ENCODE data around the gene SMPX. TPM values are rescaled to one million over a fixed set of nuclear protein-coding genes. Genes with fewer than 3 reads are reported as not detected.
A peak's percentile ranks its signal among the peaks of the same experiment; 100 is the strongest.
"Not testable (repeated sequence)": the region's sequence is repeated elsewhere in the genome, so short reads cannot be mapped to it uniquely, and the experiment has no call there.

SMPX gene
- 2.0 and 2.1 TPM in 2 replicates for total RNA-seq (2014; rRNA removed; shearing (Covaris generic))

DNA sequence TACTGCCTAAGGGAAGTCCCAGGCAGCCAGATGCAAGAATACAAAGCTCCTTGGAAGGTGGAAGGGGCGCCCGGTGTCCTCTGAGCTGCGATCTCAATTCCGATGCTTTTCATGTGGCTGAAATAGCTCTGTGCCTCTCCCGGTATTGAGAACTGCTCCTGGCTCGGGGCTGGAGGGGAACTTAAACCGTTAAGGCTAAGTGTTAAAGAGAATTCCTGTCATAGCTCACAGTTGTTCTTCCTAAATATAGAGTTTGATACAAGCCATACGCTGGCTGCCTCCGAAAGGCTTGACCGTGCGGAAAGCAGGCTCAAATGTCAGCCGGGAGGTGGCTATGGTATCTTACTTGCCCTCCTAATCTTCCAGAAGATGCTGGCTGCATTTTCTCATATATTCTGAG, at the start of gene SMPX:
TSS of gene SMPX (minus strand) at position 157 of the 400 bp plus-strand sequence. CDS start 3,826 bp downstream, outside the sequence.
- no peak for DNase-seq (ENCODE audit: low spot score)

GRCh38 chrX:21806691-21807090, 48.8 kb upstream of the SMPX start:
- peak; percentile 32 for DNase-seq (ENCODE audit: low spot score)

DNA sequence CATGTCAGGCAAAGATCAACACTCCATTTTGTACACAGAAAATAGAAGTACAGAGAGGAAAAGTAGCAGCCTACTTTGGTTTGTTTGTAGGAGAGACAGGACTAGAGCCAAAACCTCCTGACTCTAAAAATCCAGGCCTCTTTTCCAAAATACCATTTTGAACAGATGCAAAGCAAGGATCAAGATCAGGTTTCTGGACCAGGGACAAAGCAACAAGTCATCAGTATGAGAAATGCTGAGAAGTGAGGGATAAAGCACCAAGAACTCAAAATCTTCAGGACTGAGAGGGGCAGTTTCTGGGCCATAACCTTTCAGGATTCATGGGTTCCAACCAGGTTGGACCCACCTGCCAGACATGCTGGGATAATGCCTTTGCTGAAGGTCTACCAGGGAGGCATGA, 44.9 kb upstream of the SMPX start:
- DNase-seq (ENCODE audit: low spot score), result no peak

DNA sequence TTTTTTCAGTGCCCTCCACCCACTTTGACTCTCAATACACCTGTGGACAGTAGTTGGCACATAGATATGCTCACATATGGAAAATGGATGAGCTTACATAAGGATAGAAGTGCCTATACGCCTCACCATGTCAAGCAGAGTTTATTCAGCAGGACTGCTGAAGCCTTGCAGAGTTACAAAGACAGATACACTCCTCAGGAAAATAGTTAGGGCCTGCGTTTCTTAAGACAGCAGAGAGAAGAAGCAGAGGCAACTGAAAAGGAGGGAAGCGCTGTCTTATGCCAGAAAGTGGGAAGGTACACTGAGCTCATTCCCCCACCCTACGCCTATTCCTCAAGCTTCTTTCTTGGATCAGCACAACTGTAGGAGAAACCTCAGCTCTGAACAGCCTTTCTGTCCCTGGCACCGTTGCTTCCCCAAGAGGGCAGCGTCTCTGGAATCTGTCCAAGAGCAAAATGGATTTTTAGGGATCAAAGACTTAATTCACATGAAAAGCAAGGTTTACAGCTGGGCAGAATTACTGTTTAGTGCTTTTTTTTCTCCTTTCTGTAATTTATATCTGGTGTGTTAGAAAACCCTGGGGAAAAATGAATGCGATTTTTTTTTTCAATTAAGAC, 44.2 kb upstream of the SMPX start:
- DNase-seq (ENCODE audit: low spot score), result no peak

DNA sequence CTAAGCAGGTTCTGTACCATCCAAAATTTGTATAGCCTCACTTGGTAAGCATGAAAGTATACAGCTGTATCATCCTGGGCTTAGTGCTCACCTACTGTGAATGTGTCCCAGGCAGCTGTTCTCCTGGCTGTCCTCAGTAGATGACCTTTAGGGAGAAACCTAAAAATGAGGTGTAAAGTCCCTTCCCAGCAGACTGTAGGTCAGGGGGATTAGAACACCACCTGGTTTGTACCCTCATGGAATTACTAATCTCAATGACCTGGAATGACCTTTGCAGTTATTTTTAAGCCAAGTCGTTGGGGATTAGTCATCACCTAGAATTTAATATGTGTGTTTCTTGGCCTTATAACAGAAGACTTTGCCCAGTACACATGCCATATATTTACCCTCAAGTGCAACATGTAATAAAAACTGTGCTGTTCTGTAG, 42.4 kb upstream of the SMPX start:
- peak; percentile 12 for DNase-seq (ENCODE audit: low spot score)

- DNase-seq (ENCODE audit: low spot score), result no peak
Observed at GRCh38 chrX:21799767-21800166, 41.9 kb upstream of the SMPX start.

DNA sequence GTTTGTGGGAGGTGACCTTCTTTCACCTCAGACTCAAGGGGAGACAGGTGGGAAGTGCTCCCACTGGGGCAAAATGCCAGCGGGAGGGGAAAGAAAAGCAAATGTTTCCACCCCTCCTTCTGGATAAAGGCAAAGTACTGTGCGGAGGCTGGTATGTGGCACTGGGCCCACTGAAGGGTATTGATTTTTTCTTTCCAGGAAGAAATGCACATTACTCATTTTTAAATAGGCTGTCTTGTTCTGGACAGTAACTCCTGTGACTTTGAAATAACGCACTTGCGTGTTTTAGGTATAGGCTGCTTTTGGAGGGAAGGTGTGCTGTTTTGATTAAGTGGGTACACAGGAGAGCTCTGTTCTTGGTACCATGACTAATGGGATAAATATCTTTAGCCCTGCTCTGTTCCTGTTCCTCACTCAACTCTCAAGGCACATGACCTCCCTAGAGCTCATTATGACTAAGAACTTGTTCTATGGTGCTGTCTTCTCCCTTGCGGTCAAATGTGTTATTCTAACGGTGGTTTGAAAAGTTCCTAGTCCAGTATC, 40.8 kb upstream of the SMPX start:
- DNase-seq (ENCODE audit: low spot score), result peak; percentile 91

DNA sequence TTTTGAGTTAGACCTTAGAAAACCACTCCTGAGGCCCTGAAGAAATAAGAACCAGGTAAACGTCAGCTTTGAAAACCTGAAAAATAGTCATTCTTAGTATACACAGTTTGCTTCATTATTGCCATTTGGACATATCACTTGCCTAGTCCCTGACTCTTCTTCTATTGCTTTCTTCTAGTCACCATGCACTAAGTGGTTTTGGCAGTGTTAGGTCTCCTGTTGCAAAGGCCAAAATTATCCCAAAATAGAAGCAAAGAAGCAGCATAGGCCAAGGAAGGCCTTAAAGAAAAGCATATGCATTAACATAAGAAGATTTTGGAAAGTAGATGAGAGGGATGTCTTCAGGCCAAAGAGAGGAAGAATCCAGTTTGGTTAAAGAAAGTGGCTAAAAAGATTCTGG, 24.1 kb upstream of the SMPX start:
- DNase-seq (ENCODE audit: low spot score), result no peak

GRCh38 chrX:21781525-21781924, 23.6 kb upstream of the SMPX start:
- peak; percentile 37 for DNase-seq (ENCODE audit: low spot score)

DNA sequence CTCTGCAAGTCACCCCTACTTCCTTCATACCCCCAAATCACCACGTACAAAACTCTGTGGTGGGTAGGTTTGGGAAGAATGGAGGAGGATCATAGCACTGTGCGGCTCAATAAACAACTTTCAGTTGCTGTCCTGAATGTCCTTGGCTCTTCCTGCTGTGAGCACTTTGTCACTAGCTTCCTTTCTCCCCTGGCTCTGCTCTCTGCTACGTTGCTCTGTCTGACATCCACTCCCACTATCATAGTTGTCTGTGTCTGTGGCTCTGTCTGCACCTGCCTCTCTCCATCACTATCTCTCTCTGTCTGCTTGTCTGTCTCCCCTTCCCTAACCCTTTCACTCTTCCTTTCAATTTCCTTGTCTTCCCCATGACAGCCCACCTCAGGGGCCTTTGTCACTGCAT, 21.2 kb upstream of the SMPX start:
- no peak for DNase-seq (ENCODE audit: low spot score)

- DNase-seq (ENCODE audit: low spot score), result no peak
Observed at GRCh38 chrX:21778236-21778635, 20.3 kb upstream of the SMPX start.

DNA sequence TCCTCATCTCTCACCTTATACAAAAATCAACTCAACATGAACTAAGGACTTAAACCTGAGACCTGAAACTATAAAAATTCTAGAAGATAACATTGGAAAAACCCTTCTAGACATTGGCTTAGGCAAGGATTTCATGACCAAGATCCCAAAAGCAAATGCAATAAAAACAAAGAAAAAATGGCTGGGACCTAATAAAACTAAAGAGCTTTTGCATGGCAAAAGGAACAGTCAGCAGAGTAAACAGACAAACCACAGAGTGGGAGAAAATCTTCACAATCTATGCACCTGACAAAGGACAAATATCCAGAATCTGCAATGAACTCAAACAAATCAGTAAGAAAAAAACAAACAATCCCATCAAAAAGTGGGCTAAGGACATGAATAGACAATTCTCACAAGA, 17.2 kb upstream of the SMPX start:
- not testable (repeated sequence) for DNase-seq (ENCODE audit: low spot score)

DNA sequence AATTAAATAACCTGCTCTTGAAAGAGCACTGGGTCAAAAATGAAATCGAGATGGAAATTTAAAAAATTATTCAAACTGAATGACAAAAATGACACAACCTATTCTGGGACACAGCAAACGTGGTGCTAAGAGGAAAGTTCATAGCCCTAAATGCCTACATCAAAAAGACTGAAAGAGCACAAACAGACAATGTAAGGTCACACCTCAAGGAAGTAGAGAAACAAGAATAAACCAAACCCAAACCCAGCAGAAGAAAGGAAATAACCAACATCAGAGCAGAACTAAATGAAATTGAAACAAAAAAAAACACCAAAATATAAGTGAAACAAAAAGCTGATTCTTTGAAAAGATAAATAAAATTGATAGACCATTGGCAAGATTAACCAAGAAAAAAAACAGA, 15.1 kb upstream of the SMPX start:
- not testable (repeated sequence) for DNase-seq (ENCODE audit: low spot score)

GRCh38 chrX:21770631-21771321, 12.9 kb upstream of the SMPX start:
- peak; percentile 88 for DNase-seq (ENCODE audit: low spot score)

DNA sequence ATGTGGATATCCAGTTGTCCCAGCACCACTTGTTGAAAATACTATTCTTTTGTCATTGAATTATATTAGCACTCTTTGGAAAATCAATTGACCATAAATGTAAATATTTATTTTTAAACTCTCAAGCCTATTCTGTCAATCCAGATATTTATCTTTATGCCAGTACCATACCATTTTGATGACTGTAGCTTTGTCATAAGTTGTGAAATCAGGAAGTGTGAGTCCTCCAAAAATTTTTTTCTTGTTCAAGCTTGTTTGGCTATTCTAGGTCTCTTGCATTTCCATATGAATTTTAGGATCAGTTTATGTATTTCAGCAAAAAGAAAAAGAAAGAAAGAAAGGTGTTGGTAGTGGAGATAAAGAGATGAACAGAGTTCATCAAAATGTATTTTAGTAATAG, 8.2 kb upstream of the SMPX start:
- no peak for DNase-seq (ENCODE audit: low spot score)

DNA sequence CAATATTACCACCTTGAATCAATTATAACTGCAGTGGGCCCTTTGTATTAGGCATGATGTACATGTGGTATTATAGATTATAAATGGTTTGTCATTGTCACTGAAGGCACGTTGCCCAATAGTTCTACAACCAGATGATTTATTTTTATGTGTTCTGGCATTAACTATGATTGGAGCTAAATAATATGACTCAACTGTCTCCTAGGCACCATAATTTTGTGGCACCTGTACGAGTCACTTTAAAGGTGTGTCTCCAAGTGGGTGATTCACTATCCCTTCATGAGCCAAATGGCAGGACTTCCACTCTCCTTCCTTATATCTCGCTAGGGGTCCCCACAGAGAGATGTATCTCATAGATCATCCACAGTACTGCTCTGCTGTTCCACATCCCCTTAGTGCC, 6.1 kb upstream of the SMPX start:
- no peak for DNase-seq (ENCODE audit: low spot score)

DNA sequence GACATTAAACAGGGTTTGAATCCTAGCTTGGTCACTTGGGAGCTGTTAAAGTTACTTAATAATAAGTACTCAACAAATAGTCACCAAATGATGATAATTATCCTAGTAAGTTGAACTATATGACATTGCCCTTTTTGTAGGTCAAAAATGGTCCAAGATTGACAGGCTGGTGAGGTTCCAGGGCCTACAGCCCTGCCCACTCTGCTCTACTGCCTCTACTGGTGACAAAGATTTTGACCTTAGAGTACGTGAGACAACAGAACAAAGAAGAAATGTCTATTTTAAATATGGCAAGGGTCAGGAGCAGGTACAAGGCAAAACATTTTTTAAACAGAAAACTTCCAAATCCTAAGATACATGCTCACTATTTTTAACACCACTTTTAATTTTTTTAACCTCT, 572 bp upstream of the SMPX start:
- DNase-seq (ENCODE audit: low spot score), result no peak

DNA sequence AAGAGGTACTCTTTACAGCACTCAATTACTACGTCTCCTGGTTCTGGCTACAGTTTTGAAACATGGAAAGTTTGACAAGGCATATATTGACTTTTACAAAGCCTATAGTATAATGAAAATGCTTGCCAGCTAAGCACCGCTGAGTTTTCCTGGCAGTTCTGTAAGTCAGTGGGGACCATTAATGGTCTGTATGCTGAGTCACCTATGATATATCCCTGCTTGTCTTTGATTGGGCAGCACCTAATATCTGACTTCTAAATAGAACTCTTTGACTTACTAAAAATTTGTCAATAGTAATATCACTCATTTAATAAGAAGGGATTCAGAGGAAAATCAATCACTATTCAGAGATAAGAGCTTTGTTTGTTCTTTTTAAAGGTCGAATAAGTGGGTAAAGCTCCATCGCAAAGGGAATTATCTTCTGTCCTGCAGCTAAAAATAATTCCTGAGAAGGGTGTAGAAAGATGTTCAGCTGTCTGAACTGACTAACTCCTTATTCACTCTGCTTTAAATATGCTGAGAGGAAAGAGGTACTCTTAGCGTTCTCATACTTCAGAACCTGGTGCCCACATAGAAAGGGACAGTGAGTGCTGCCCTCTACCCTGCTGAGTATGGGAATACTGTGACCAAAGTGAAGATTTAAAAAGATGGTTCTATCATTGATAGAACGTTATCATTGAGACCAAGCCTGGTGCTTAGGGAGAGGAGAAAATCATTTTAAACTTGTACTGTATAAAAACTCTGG, 959 bp downstream of the SMPX start:
- DNase-seq (ENCODE audit: low spot score), result no peak

DNA sequence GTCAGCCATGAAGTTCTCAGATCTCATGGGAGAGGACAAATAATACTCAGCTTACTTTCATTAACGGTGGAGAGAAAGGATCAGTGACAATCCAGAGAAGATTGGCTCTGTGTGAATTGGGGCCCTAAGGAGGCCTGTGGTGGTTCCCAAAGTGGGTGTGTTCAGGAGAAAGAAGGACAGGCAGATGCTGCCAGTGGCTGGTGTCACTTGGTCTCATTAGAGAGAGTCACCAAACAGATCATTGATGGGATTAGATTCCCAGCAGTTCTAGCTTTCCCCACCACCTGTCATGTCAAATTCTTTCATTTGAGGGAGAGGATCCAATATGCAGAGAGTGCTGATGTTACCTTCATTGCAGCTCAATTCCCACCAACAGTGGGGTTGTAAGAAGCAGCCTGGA, 8.0 kb downstream of the SMPX start:
- DNase-seq (ENCODE audit: low spot score), result no peak

DNA sequence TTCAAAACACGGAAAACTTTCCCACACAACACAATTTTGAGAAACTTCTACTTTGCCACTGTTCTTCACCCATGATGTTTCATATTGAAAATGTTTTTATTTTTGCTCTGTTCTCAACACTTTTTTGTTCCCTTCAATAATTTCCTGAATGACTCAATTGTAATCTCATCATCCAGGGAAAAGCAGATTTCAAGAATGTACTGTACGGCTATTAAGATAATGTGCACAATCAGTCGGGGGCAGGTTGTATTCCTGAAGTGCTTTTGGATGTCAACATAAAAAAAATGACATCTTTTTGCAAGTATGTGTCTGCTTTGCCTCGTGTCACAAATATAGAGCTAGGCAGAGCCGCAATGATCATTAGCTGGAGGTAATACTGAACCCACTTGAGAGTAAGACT, 9.7 kb downstream of the SMPX start:
- DNase-seq (ENCODE audit: low spot score), result no peak

- no peak for DNase-seq (ENCODE audit: low spot score)
Observed at GRCh38 chrX:21747558-21747957, 10.4 kb downstream of the SMPX start.

- peak; percentile 8 for DNase-seq (ENCODE audit: low spot score)
Observed at GRCh38 chrX:21745756-21746155, 12.2 kb downstream of the SMPX start.

GRCh38 chrX:21744721-21745120, 13.2 kb downstream of the SMPX start:
- no peak for DNase-seq (ENCODE audit: low spot score)

All from H4 (cell line).